A673 (cell line): ENCODE measurements around the gene LDLRAD3.

Experiments used
- CTCF ChIP-seq: fragments of 300-800, 200-600 bp; sonication (generic); conservative IDR thresholded peaks from 2 replicates; pipeline ENCODE4 v1.5.1; 2017; ENCODE audit warnings: low read depth, mild to moderate bottlenecking, antibody characterized with exemption, low read length, moderate library complexity, mixed read lengths
- EZH2 ChIP-seq: fragments of 200-600 bp; sonication (generic); IDR thresholded peaks from 2 replicates; pipeline ENCODE4 v1.6.1; 2017; ENCODE audit warnings: borderline replicate concordance, low read depth, mild to moderate bottlenecking, mixed read lengths, antibody characterized with exemption, low read length; ENCODE audit not compliant: poor library complexity, severe bottlenecking

DNA sequence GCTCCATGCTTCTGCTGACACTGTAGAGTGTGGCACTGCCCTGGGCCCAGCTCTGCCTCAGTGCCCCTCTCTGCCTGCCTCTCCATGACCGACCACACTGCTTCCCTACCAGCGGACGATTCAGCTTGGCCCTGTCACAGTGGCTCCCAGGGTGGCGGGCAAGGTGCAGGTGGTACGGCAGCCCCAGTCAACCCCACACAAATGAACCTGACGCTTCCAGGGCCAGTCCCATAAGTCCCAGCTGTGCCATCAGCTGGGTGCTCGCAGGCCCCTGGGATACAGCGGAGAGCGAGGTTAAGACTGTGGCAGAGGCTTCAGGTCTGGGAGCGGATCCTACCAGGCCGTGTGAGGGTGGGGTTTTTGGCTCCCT, 134.8 kb downstream of the LDLRAD3 start:
- no peak for TF ChIP-seq CTCF
- no peak for TF ChIP-seq EZH2
